HepG2 (cell line): Measurements from ENCODE around the gene SCNM1. TPM values are rescaled to one million over a fixed set of nuclear protein-coding genes. Genes with fewer than 3 reads are reported as not detected.

Source experiments
- AGO1 ChIP-seq: fragments of 200-400 bp; formaldehyde crosslinking; IDR thresholded peaks from 2 replicates; pipeline ENCODE4 v1.6.1; 2017; ENCODE audit warnings: mild to moderate bottlenecking, low read depth, low read length, moderate library complexity; ENCODE audit not compliant: poor library complexity, severe bottlenecking
- ESRRA ChIP-seq: sonication (generic); formaldehyde crosslinking; IDR thresholded peaks from 2 replicates; pipeline ENCODE4 v1.5.1; 2020; ENCODE audit warnings: mild to moderate bottlenecking, low read depth, missing genetic modification reagents
- ETV6 ChIP-seq: sonication (generic); formaldehyde crosslinking; conservative IDR thresholded peaks from 2 replicates; pipeline ENCODE4 v1.4.0; 2020; ENCODE audit warnings: missing genetic modification reagents
- KLF11 ChIP-seq: IDR thresholded peaks from 2 replicates; pipeline ENCODE4 v1.6.1; 2016; ENCODE audit warnings: missing compliant biosample characterization
- MED1 ChIP-seq: sonication (generic); formaldehyde crosslinking; IDR thresholded peaks from 2 replicates; pipeline ENCODE4 v1.4.0; 2020; ENCODE audit warnings: missing genetic modification reagents
- MIXL1 ChIP-seq: IDR thresholded peaks from 2 replicates; pipeline ENCODE4 v1.6.1; 2016
- NR2C2 ChIP-seq: sonication (generic); formaldehyde crosslinking; IDR thresholded peaks from 2 replicates; pipeline ENCODE4 v1.4.0; 2020; ENCODE audit warnings: missing genetic modification reagents, mild to moderate bottlenecking, moderate library complexity, borderline replicate concordance
- TEAD2 ChIP-seq: sonication (generic); formaldehyde crosslinking; IDR thresholded peaks from 2 replicates; pipeline ENCODE4 v1.9.0; 2021; ENCODE audit warnings: missing genetic modification reagents
- ZNF292 ChIP-seq: sonication (generic); formaldehyde crosslinking; IDR thresholded peaks from 2 replicates; pipeline ENCODE4 v1.8.1; 2022; ENCODE audit warnings: mild to moderate bottlenecking, low read depth, missing genetic modification reagents, borderline replicate concordance
- ZNF672 ChIP-seq: sonication (generic); formaldehyde crosslinking; IDR thresholded peaks from 2 replicates; pipeline ENCODE4 v1.8.1; 2022; ENCODE audit warnings: missing genetic modification reagents
- ZSCAN12 ChIP-seq: sonication (generic); formaldehyde crosslinking; IDR thresholded peaks from 2 replicates; pipeline ENCODE4 v1.9.0; 2021; ENCODE audit warnings: mild to moderate bottlenecking, missing genetic modification reagents
- polyA plus RNA-seq, 8 experiments: library from polyadenylated mRNA; depleted of rRNA in 3 of 8; stranded (reverse) in 7 of 8; unstranded in 1 of 8; fragments of >200 nt; fragmentation: Illumina TruSeq in 4 of 8; extraction: Trizol in 4 of 8; gene quantifications; 2 replicates each; pipeline versions ENCODE4 v1.2.1 to v1.2.3, GENCODE V29; 2011 to 2016; ENCODE audit warnings: low read depth in 4 of 8, missing spikeins in 1 of 8, mixed read lengths in 1 of 8; ENCODE audit not compliant: insufficient read depth in 1 of 8
- total RNA-seq, 5 experiments: library from RNA; depleted of rRNA; stranded (reverse); fragments of >200 nt; fragmentation: Illumina TruSeq; extraction: Trizol; gene quantifications; 2 replicates each; pipeline ENCODE4 v1.2.3, GENCODE V29; 2016; ENCODE audit warnings: low read depth in 1 of 5
- TF ChIP-seq, protein P1 (sequence below): sonication (generic); formaldehyde crosslinking; IDR thresholded peaks from 2 replicates; pipeline ENCODE4 v1.4.0; 2020; ENCODE audit warnings: mild to moderate bottlenecking, low read depth, missing genetic modification reagents
- TF ChIP-seq, protein P2 (sequence below): sonication (generic); formaldehyde crosslinking; IDR thresholded peaks from 2 replicates; pipeline ENCODE4 v1.4.0; 2020; ENCODE audit warnings: mild to moderate bottlenecking, missing genetic modification reagents
- TF ChIP-seq, protein P3 (sequence below): sonication (generic); formaldehyde crosslinking; IDR thresholded peaks from 2 replicates; pipeline ENCODE4 v1.4.0; 2020; ENCODE audit warnings: missing genetic modification reagents
- TF ChIP-seq, protein P4 (sequence below): sonication (generic); formaldehyde crosslinking; IDR thresholded peaks from 2 replicates; pipeline ENCODE4 v1.4.0; 2020; ENCODE audit warnings: missing genetic modification reagents

SCNM1 gene
- total and polyA plus RNA-seq, 2 of the 13 experiments (the other 11 are each of a cell fraction or from before 2014, with no cell fraction given) = 16.3 to 31.5 TPM

DNA sequence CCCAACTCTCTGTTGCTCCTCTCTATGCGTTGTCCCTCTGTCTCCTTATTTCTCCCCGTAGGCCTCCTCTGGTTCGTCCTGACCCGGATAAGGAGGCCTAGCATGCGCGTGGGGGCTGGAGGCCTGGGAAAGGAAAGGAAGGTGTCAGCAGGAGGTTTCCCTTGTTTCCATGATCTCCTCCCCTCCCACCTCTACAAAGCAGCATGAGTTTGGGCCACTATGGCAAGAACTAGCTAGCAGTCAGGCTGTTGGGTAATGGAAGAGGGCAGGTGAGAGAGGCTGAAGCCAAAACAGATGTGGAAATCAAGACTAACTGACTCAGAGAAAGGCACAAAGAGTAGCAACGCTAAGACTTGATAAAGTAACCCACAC lies 18.8 kb upstream of the SCNM1 start (continued):
- TF ChIP-seq AGO1 = no peak
- no peak for TF ChIP-seq ZSCAN12 (CRISPR knock-in tag)
- TF ChIP-seq, protein P1, sequence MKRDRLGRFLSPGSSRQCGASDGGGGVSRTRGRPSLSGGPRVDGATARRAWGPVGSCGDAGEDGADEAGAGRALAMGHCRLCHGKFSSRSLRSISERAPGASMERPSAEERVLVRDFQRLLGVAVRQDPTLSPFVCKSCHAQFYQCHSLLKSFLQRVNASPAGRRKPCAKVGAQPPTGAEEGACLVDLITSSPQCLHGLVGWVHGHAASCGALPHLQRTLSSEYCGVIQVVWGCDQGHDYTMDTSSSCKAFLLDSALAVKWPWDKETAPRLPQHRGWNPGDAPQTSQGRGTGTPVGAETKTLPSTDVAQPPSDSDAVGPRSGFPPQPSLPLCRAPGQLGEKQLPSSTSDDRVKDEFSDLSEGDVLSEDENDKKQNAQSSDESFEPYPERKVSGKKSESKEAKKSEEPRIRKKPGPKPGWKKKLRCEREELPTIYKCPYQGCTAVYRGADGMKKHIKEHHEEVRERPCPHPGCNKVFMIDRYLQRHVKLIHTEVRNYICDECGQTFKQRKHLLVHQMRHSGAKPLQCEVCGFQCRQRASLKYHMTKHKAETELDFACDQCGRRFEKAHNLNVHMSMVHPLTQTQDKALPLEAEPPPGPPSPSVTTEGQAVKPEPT = 0 out of 2 replicates have a peak, but pooled peaks have one; percentile 8
- no peak for TF ChIP-seq ESRRA (CRISPR knock-in tag)
- TF ChIP-seq KLF11 (CRISPR knock-in tag) = no peak
- TF ChIP-seq, protein P2, sequence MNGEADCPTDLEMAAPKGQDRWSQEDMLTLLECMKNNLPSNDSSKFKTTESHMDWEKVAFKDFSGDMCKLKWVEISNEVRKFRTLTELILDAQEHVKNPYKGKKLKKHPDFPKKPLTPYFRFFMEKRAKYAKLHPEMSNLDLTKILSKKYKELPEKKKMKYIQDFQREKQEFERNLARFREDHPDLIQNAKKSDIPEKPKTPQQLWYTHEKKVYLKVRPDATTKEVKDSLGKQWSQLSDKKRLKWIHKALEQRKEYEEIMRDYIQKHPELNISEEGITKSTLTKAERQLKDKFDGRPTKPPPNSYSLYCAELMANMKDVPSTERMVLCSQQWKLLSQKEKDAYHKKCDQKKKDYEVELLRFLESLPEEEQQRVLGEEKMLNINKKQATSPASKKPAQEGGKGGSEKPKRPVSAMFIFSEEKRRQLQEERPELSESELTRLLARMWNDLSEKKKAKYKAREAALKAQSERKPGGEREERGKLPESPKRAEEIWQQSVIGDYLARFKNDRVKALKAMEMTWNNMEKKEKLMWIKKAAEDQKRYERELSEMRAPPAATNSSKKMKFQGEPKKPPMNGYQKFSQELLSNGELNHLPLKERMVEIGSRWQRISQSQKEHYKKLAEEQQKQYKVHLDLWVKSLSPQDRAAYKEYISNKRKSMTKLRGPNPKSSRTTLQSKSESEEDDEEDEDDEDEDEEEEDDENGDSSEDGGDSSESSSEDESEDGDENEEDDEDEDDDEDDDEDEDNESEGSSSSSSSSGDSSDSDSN = 0 out of 2 replicates have a peak, but pooled peaks have one; percentile 40
- 0 out of 2 replicates have a peak, but pooled peaks have one; percentile 0 for TF ChIP-seq MED1 (CRISPR knock-in tag)
- TF ChIP-seq ZNF292 (CRISPR knock-in tag) = no peak
- no peak for TF ChIP-seq ETV6 (CRISPR knock-in tag)
- TF ChIP-seq, protein P3, sequence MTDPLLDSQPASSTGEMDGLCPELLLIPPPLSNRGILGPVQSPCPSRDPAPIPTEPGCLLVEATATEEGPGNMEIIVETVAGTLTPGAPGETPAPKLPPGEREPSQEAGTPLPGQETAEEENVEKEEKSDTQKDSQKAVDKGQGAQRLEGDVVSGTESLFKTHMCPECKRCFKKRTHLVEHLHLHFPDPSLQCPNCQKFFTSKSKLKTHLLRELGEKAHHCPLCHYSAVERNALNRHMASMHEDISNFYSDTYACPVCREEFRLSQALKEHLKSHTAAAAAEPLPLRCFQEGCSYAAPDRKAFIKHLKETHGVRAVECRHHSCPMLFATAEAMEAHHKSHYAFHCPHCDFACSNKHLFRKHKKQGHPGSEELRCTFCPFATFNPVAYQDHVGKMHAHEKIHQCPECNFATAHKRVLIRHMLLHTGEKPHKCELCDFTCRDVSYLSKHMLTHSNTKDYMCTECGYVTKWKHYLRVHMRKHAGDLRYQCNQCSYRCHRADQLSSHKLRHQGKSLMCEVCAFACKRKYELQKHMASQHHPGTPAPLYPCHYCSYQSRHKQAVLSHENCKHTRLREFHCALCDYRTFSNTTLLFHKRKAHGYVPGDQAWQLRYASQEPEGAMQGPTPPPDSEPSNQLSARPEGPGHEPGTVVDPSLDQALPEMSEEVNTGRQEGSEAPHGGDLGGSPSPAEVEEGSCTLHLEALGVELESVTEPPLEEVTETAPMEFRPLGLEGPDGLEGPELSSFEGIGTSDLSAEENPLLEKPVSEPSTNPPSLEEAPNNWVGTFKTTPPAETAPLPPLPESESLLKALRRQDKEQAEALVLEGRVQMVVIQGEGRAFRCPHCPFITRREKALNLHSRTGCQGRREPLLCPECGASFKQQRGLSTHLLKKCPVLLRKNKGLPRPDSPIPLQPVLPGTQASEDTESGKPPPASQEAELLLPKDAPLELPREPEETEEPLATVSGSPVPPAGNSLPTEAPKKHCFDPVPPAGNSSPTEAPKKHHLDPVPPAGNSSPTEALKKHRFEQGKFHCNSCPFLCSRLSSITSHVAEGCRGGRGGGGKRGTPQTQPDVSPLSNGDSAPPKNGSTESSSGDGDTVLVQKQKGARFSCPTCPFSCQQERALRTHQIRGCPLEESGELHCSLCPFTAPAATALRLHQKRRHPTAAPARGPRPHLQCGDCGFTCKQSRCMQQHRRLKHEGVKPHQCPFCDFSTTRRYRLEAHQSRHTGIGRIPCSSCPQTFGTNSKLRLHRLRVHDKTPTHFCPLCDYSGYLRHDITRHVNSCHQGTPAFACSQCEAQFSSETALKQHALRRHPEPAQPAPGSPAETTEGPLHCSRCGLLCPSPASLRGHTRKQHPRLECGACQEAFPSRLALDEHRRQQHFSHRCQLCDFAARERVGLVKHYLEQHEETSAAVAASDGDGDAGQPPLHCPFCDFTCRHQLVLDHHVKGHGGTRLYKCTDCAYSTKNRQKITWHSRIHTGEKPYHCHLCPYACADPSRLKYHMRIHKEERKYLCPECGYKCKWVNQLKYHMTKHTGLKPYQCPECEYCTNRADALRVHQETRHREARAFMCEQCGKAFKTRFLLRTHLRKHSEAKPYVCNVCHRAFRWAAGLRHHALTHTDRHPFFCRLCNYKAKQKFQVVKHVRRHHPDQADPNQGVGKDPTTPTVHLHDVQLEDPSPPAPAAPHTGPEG (CRISPR knock-in tag) = no peak
- TF ChIP-seq NR2C2 = no peak
- TF ChIP-seq ZNF672 = no peak
- TF ChIP-seq MIXL1 (CRISPR knock-in tag) = no peak
- 0 out of 2 replicates have a peak, but pooled peaks have one; percentile 60 for TF ChIP-seq TEAD2 (CRISPR knock-in tag)
- TF ChIP-seq, protein P4, sequence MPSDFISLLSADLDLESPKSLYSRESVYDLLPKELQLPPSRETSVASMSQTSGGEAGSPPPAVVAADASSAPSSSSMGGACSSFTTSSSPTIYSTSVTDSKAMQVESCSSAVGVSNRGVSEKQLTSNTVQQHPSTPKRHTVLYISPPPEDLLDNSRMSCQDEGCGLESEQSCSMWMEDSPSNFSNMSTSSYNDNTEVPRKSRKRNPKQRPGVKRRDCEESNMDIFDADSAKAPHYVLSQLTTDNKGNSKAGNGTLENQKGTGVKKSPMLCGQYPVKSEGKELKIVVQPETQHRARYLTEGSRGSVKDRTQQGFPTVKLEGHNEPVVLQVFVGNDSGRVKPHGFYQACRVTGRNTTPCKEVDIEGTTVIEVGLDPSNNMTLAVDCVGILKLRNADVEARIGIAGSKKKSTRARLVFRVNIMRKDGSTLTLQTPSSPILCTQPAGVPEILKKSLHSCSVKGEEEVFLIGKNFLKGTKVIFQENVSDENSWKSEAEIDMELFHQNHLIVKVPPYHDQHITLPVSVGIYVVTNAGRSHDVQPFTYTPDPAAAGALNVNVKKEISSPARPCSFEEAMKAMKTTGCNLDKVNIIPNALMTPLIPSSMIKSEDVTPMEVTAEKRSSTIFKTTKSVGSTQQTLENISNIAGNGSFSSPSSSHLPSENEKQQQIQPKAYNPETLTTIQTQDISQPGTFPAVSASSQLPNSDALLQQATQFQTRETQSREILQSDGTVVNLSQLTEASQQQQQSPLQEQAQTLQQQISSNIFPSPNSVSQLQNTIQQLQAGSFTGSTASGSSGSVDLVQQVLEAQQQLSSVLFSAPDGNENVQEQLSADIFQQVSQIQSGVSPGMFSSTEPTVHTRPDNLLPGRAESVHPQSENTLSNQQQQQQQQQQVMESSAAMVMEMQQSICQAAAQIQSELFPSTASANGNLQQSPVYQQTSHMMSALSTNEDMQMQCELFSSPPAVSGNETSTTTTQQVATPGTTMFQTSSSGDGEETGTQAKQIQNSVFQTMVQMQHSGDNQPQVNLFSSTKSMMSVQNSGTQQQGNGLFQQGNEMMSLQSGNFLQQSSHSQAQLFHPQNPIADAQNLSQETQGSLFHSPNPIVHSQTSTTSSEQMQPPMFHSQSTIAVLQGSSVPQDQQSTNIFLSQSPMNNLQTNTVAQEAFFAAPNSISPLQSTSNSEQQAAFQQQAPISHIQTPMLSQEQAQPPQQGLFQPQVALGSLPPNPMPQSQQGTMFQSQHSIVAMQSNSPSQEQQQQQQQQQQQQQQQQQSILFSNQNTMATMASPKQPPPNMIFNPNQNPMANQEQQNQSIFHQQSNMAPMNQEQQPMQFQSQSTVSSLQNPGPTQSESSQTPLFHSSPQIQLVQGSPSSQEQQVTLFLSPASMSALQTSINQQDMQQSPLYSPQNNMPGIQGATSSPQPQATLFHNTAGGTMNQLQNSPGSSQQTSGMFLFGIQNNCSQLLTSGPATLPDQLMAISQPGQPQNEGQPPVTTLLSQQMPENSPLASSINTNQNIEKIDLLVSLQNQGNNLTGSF (CRISPR knock-in tag) = no peak
